HEK293T (cell line): ENCODE measurements around the gene CNMD.

ENCODE experiments used
- CTCF ChIA-PET: fragments of 350-600 bp; formaldehyde crosslinking; extraction: SDS; loops from one replicate; lab custom pipeline; 2021; ENCODE audit warnings: antibody characterized with exemption, inconsistent platforms; lab: Yijun Ruan, JAX
- POLR2A ChIA-PET: fragments of 350-600 bp; formaldehyde crosslinking; extraction: SDS; loops from one replicate; lab custom pipeline; 2020; ENCODE audit warnings: antibody characterized with exemption, inconsistent platforms; lab: Yijun Ruan, JAX
- DNase-seq: peaks from one replicate; pipeline ENCODE4 v3.0.0; 2012; ENCODE audit warnings: mixed read lengths; ENCODE audit errors: extremely low spot score
- ARNT ChIP-seq: fragments of 450-650 bp; IDR thresholded peaks from 2 replicates; pipeline ENCODE4 v1.6.1; 2017; ENCODE audit warnings: mild to moderate bottlenecking
- BHLHE40 ChIP-seq: fragments of 450-650 bp; IDR thresholded peaks from 2 replicates; pipeline ENCODE4 v1.6.1; 2016; ENCODE audit warnings: mild to moderate bottlenecking, moderate library complexity, borderline replicate concordance
- CTBP1 ChIP-seq: fragments of 450-650 bp; IDR thresholded peaks from 2 replicates; pipeline ENCODE4 v1.6.1; 2016; ENCODE audit warnings: borderline replicate concordance
- ELF4 ChIP-seq: fragments of 450-650 bp; IDR thresholded peaks from 2 replicates; pipeline ENCODE4 v1.6.1; 2017; ENCODE audit warnings: antibody characterized with exemption
- FOXA1 ChIP-seq: fragments of 450-650 bp; IDR thresholded peaks from 2 replicates; pipeline ENCODE4 v1.6.1; 2016; ENCODE audit warnings: mild to moderate bottlenecking
- FOXK2 ChIP-seq: fragments of 450-650 bp; IDR thresholded peaks from 2 replicates; pipeline ENCODE4 v1.6.1; 2016; ENCODE audit warnings: mild to moderate bottlenecking
- FOXM1 ChIP-seq: fragments of 450-650 bp; IDR thresholded peaks from 2 replicates; pipeline ENCODE4 v1.6.1; 2017; ENCODE audit warnings: mild to moderate bottlenecking, borderline replicate concordance
- HDGF ChIP-seq: fragments of 450-650 bp; IDR thresholded peaks from 2 replicates; pipeline ENCODE4 v1.6.1; 2017; ENCODE audit warnings: antibody characterized with exemption, borderline replicate concordance
- L3MBTL2 ChIP-seq: fragments of 450-650 bp; conservative IDR thresholded peaks from 2 replicates; pipeline ENCODE4 v1.6.1; 2016; ENCODE audit warnings: mild to moderate bottlenecking
- LEF1 ChIP-seq: fragments of 450-650 bp; IDR thresholded peaks from 2 replicates; pipeline ENCODE4 v1.6.1; 2017; ENCODE audit warnings: mild to moderate bottlenecking, borderline replicate concordance
- NFRKB ChIP-seq: fragments of 450-650 bp; IDR thresholded peaks from 2 replicates; pipeline ENCODE4 v1.6.1; 2016; ENCODE audit warnings: mild to moderate bottlenecking, moderate library complexity
- SP1 ChIP-seq: fragments of 450-650 bp; IDR thresholded peaks from 2 replicates; pipeline ENCODE4 v1.6.1; 2017
- SUZ12 ChIP-seq: fragments of 450-650 bp; IDR thresholded peaks from 2 replicates; pipeline ENCODE4 v1.6.1; 2016; ENCODE audit warnings: mild to moderate bottlenecking
- TARDBP ChIP-seq: fragments of 450-650 bp; IDR thresholded peaks from 2 replicates; pipeline ENCODE4 v1.6.1; 2016
- ZNF384 ChIP-seq: fragments of 450-650 bp; IDR thresholded peaks from 2 replicates; pipeline ENCODE4 v1.6.1; 2016
- TF ChIP-seq, protein P1 (sequence below): fragments of 450-650 bp; IDR thresholded peaks from 2 replicates; pipeline ENCODE4 v1.6.1; 2016

The CNMD gene

GRCh38 chr13:52744842-52745375 is 5.3 kb upstream of the CNMD start:
- TF ChIP-seq SP1 = no peak
- no peak for TF ChIP-seq NFRKB
- TF ChIP-seq BHLHE40 = no peak
- DNase-seq = no peak
- ChIA-PET POLR2A (no interaction called here), CTCF (interaction anchor here (1.0 kb wide), 1 partner anchor 11 kb away, joined by 3 read pairs; no protein-coding TSS in a partner anchor)

GRCh38 chr13:52743988-52744387 is 4.4 kb upstream of the CNMD start:
- POLR2A ChIA-PET = no interaction called here
- no peak for DNase-seq
- TF ChIP-seq FOXA1 (no peak), ARNT (no peak)
- CTCF ChIA-PET = interaction anchor here (1.0 kb wide), 1 partner anchor 10 kb away, joined by 3 read pairs; no protein-coding TSS in a partner anchor

DNA sequence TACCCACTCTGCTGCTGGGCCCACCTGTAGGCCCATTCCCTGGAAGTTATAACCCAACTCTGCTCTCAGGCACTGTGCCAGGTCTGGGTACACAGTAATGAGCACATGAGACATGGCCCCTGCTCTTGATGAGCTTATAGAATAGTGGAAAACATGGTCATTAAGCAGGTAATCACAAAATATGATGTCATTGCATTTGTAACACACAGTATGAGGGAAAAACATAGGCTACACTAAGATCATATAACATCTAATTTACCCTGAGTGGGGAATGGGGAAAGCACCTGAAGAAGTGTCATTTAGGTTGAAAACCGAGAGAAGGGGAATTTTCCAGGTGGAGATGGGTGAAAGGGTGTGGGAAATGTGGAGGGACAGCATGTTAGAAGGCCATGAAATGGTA is 3.9 kb upstream of the CNMD start:
- DNase-seq = no peak
- ChIA-PET POLR2A (no interaction called here), CTCF (no interaction called here)

GRCh38 chr13:52738719-52739467 is 727 bp downstream of the CNMD start:
- POLR2A ChIA-PET = no interaction called here
- TF ChIP-seq ZNF384 (no peak), BHLHE40 (no peak), FOXK2 (no peak), NFRKB (no peak), FOXA1 (no peak), FOXM1 (no peak), LEF1 (no peak), ARNT (no peak), L3MBTL2 (no peak)
- TF ChIP-seq, protein P1, sequence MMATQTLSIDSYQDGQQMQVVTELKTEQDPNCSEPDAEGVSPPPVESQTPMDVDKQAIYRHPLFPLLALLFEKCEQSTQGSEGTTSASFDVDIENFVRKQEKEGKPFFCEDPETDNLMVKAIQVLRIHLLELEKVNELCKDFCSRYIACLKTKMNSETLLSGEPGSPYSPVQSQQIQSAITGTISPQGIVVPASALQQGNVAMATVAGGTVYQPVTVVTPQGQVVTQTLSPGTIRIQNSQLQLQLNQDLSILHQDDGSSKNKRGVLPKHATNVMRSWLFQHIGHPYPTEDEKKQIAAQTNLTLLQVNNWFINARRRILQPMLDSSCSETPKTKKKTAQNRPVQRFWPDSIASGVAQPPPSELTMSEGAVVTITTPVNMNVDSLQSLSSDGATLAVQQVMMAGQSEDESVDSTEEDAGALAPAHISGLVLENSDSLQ = no peak
- DNase-seq = no peak
- CTCF ChIA-PET = no interaction called here

More for the DNA sequence above, 3.9 kb upstream of the CNMD start:
- TF ChIP-seq HDGF (no peak), FOXA1 (no peak), ARNT (no peak), LEF1 (no peak), TARDBP (no peak), ZNF384 (no peak), SUZ12 (no peak), L3MBTL2 (no peak), BHLHE40 (no peak), SP1 (no peak), NFRKB (no peak), CTBP1 (no peak)
- TF ChIP-seq, protein P1 = no peak

DNA sequence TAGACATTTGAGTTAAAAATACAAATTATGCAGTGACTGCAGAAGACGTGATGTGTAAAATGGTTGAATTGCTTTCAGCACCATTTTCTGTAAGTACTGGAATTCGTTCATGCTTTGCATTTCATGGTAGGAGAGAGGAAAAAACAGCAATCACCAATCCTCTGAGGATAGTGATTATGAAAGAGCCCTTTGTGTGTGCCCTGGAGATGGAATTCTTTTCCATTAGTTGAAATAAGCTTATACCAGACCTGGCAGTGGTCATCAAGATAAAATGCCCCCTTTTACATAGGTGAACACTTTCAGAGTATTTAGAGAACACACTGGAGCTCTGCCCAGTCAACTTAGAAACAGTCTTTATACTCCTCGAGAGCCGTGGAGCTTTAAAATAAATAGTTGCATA is 1.7 kb downstream of the CNMD start:
- CTCF ChIA-PET = no interaction called here
- POLR2A ChIA-PET = no interaction called here
- DNase-seq = no peak
- TF ChIP-seq NFRKB (no peak), TARDBP (no peak), ARNT (no peak), FOXM1 (no peak), SUZ12 (no peak), FOXK2 (no peak), CTBP1 (no peak), BHLHE40 (no peak), L3MBTL2 (no peak), HDGF (no peak), SP1 (no peak)
- TF ChIP-seq, protein P1 = no peak

DNA sequence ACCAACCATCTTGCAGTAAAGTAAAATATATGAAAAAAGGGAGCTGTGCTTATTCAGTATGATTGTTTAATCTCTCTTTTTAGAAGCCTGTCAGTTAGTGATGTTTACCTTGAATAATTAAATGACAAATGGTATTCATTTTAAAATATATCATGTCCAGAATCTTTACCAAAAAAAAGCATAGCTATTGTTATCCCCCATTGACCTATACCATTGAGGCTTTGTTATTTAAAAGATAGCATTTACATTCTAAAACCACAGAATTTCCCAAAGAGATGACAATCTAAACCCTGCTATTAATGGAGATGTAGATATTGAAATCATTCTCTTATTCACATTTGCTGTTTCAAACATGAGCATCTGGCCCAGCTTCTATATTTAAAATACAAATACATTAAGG is 2.2 kb downstream of the CNMD start:
- ChIA-PET CTCF (no interaction called here), POLR2A (no interaction called here)
- no peak for TF ChIP-seq ARNT
- no peak for DNase-seq

DNA sequence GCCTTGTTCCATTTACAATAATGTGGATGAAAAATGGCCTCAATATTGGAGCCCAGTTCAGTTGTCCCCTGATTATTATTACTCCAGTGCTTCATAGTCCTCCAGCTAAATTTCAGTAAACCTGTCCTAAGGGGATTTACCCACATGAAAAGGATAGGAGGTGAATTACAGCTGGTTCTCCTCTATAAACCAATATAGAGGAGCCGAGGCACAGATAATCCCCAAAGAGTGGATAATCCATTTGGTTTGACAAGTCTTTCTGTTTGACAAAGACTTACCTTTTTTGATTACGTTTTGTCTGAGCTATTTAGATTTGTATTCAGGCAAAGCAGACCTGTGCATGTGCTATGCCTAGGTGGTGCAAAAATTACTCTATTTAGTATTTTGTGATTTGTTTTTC is 2.7 kb downstream of the CNMD start:
- no peak for DNase-seq
- CTCF ChIA-PET = no interaction called here
- POLR2A ChIA-PET = no interaction called here
- TF ChIP-seq SP1 (no peak), FOXA1 (no peak), TARDBP (no peak), HDGF (no peak), SUZ12 (no peak), FOXM1 (no peak), ELF4 (no peak), ARNT (no peak), ZNF384 (no peak), L3MBTL2 (no peak), LEF1 (no peak), CTBP1 (no peak), FOXK2 (no peak), NFRKB (no peak), BHLHE40 (no peak)
- TF ChIP-seq, protein P1 = no peak
